AG04449 (cell line): ENCODE measurements around the gene MMP7.

Experiments used
- CTCF ChIA-PET: fragments of 350-600 bp; formaldehyde crosslinking; extraction: SDS; loops from one replicate; lab custom pipeline; 2021; ENCODE audit warnings: antibody characterized with exemption; lab: Yijun Ruan, JAX
- POLR2A ChIA-PET: fragments of 400-600, 350-600 bp; formaldehyde crosslinking; extraction: SDS; loops from one replicate; lab custom pipeline; 2020; ENCODE audit warnings: antibody characterized with exemption, inconsistent platforms; lab: Yijun Ruan, JAX
- DNase-seq: peaks from one replicate; pipeline ENCODE4 v3.0.0-alpha.2; 2010; ENCODE audit warnings: low read depth, low spot score
- H3K4me3 ChIP-seq: 2 replicates; pipeline ENCODE4 v1.5.1; 2011; ENCODE audit warnings: low read depth, mild to moderate bottlenecking, control low read depth, low read length
- CTCF ChIP-seq: IDR thresholded peaks from one replicate; pipeline ENCODE4 v1.5.1; 2011; ENCODE audit warnings: mild to moderate bottlenecking, moderate library complexity, low read length, control low read depth, inconsistent platforms; ENCODE audit not compliant: insufficient read depth; ENCODE audit errors: missing control alignments

Gene MMP7

GRCh38 chr11:102482433-102482832 lies 48.1 kb downstream of the MMP7 start:
- no peak for DNase-seq
- ChIA-PET CTCF (interaction anchor here (0.6 to 1.1 kb wide), 2 partner anchors 92 to 182 kb away, joined by 3 to 4 read pairs; no protein-coding TSS in a partner anchor), POLR2A (no interaction called here)
- H3K4me3 ChIP-seq = no peak overlapping the region
- TF ChIP-seq CTCF = no peak

- no peak for TF ChIP-seq CTCF
- ChIA-PET CTCF (interaction anchor here (1.1 to 1.9 kb wide), 4 partner anchors 16 to 187 kb away, joined by 3 to 7 read pairs (median 4); no protein-coding TSS in a partner anchor), POLR2A (no interaction called here)
- no peak for DNase-seq
- H3K4me3 ChIP-seq = no peak overlapping the region
Observed at GRCh38 chr11:102479733-102480132, 50.8 kb downstream of the MMP7 start.

- TF ChIP-seq CTCF = no peak
- CTCF ChIA-PET = interaction anchor here (1.2 to 1.8 kb wide), 3 partner anchors 17 to 137 kb away, joined by 3 to 6 read pairs (median 4); no protein-coding TSS in a partner anchor
- POLR2A ChIA-PET = no interaction called here
- no peak for DNase-seq
- H3K4me3 ChIP-seq = no peak overlapping the region
Observed at GRCh38 chr11:102478673-102479299, 51.8 kb downstream of the MMP7 start.

- ChIA-PET CTCF (interaction anchor here (0.9 to 1.7 kb wide), 6 partner anchors 9 to 188 kb away, joined by 3 to 8 read pairs (median 4); no protein-coding TSS in a partner anchor), POLR2A (no interaction called here)
- TF ChIP-seq CTCF = no peak
- no peak for DNase-seq
- no peak overlapping the region for H3K4me3 ChIP-seq
Observed at GRCh38 chr11:102476812-102477211, 53.7 kb downstream of the MMP7 start.

GRCh38 chr11:102476069-102476468 lies 54.5 kb downstream of the MMP7 start:
- no peak overlapping the region for H3K4me3 ChIP-seq
- no peak for TF ChIP-seq CTCF
- DNase-seq = no peak
- ChIA-PET POLR2A (no interaction called here), CTCF (interaction anchor here (0.7 to 1.6 kb wide), 7 partner anchors 9 to 188 kb away, joined by 3 to 8 read pairs (median 3); no protein-coding TSS in a partner anchor)

GRCh38 chr11:102473543-102473942 lies 57.0 kb downstream of the MMP7 start:
- DNase-seq = no peak
- ChIA-PET POLR2A (no interaction called here), CTCF (interaction anchor here (1.3 kb wide), 1 partner anchor 83 kb away, joined by 4 read pairs; no protein-coding TSS in a partner anchor)
- no peak overlapping the region for H3K4me3 ChIP-seq
- no peak for TF ChIP-seq CTCF
